ENCODE results near the gene ZNF621.

Gene ZNF621

DNA sequence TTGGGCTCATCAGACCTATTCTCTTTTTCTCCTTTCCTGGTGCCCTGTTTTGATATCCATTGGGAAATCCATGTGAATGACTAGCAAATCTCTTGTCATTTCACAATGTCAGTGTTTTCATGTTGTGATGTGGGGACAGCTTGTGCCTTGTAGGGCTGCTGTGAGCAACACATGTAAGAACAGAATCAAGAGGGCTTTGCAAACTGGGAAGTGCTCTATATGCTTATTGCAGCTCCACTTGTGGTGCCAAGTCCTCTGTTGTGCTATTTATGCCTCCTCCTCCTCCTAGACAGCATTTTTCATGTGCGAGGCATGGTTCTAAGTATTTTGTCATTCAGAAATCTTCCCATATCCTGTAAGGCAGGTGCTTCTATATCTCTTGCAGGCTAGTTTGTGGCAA is 56.4 kb downstream of the ZNF621 start:
- WGBS = 100% methylated on average over 1 of the region's 1 CpG
- Histone ChIP-seq H3K27ac (ENCODE audit: low read depth, low read length) (no peak overlapping the region), H3K27me3 (ENCODE audit: insufficient read depth, low read length) (no peaks in the 10 kb centered on the region), H3K4me1 (ENCODE audit: insufficient read depth, low read length) (peaks cover 14% of the 10 kb centered on the region), H3K9me3 (ENCODE audit: insufficient read depth, low read depth, low read length) (no peaks in the 10 kb centered on the region), H3K9ac (ENCODE audit: low read depth, low read length) (no peak overlapping the region), H3K36me3 (ENCODE audit: insufficient read depth, low read length) (no peaks in the 10 kb centered on the region), H3K4me3 (ENCODE audit: low read length) (no peak overlapping the region)

DNA sequence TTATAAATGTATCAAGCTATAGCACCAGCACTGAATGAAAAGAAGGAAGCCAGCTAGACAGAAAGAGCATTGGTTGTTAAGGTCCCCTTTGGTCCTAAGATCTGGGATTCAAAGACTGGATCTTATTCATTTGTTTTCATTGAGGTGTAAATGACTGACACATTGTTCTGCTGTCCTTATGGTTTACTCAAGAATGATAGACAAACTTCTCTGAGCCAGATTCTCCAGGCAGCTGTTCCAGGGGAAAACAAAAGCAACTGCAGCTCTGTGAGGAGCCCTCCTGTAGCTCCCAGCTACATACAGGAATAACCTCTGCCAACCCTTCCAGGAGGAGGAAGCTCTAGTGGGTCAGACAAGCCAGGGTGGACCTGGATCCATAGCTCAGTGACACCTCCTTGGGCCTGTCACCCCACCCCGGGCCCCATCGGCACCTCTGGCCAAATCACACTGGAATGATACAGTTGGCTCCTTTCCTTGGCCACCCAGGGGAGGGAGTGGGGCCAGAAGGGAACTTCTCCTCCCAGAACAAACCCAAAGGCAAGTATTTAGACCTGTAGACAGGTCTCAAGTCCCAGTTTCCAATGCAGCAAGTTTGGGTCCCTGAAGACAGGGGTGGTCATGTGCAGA is 57.8 kb downstream of the ZNF621 start:
- Histone ChIP-seq H3K27ac (ENCODE audit: low read depth, low read length) (no peak overlapping the region), H3K4me3 (ENCODE audit: low read length) (no peak overlapping the region), H3K4me1 (ENCODE audit: insufficient read depth, low read length) (peaks cover 15% of the 10 kb centered on the region), H3K27me3 (ENCODE audit: insufficient read depth, low read length) (no peaks in the 10 kb centered on the region), H3K9ac (ENCODE audit: low read depth, low read length) (no peak overlapping the region), H3K36me3 (ENCODE audit: insufficient read depth, low read length) (no peaks in the 10 kb centered on the region), H3K9me3 (ENCODE audit: insufficient read depth, low read depth, low read length) (no peaks in the 10 kb centered on the region)
- WGBS = 100% methylated on average over 2 of the region's 2 CpGs

GRCh38 chr3:40583691-40584090 is 58.9 kb downstream of the ZNF621 start:
- no peak overlapping the region for H3K27ac ChIP-seq (ENCODE audit: low read depth, low read length)

GRCh38 chr3:40584625-40585189 is 59.9 kb downstream of the ZNF621 start:
- H3K27me3 ChIP-seq (ENCODE audit: insufficient read depth, low read length) = no peaks in the 10 kb centered on the region
- H3K9me3 ChIP-seq (ENCODE audit: insufficient read depth, low read depth, low read length) = no peaks in the 10 kb centered on the region
- peaks cover 15% of the 10 kb centered on the region for H3K4me1 ChIP-seq (ENCODE audit: insufficient read depth, low read length)
- peak overlapping the region; percentile 44 for H3K4me3 ChIP-seq (ENCODE audit: low read length)
- H3K9ac ChIP-seq (ENCODE audit: low read depth, low read length) = no peak overlapping the region
- 7% methylated on average over 14 of the region's 15 CpGs for WGBS
- no peak overlapping the region for H3K27ac ChIP-seq (ENCODE audit: low read depth, low read length)
- no peaks in the 10 kb centered on the region for H3K36me3 ChIP-seq (ENCODE audit: insufficient read depth, low read length)

More at GRCh38 chr3:40583691-40584090, 58.9 kb downstream of the ZNF621 start:
- H3K9me3 ChIP-seq (ENCODE audit: insufficient read depth, low read depth, low read length) = no peaks in the 10 kb centered on the region
- no peak overlapping the region for H3K9ac ChIP-seq (ENCODE audit: low read depth, low read length)
- no peak overlapping the region for H3K4me3 ChIP-seq (ENCODE audit: low read length)
- H3K4me1 ChIP-seq (ENCODE audit: insufficient read depth, low read length) = peaks cover 15% of the 10 kb centered on the region
- no peaks in the 10 kb centered on the region for H3K36me3 ChIP-seq (ENCODE audit: insufficient read depth, low read length)
- H3K27me3 ChIP-seq (ENCODE audit: insufficient read depth, low read length) = no peaks in the 10 kb centered on the region
- WGBS = 95% methylated on average over 7 of the region's 7 CpGs

DNA sequence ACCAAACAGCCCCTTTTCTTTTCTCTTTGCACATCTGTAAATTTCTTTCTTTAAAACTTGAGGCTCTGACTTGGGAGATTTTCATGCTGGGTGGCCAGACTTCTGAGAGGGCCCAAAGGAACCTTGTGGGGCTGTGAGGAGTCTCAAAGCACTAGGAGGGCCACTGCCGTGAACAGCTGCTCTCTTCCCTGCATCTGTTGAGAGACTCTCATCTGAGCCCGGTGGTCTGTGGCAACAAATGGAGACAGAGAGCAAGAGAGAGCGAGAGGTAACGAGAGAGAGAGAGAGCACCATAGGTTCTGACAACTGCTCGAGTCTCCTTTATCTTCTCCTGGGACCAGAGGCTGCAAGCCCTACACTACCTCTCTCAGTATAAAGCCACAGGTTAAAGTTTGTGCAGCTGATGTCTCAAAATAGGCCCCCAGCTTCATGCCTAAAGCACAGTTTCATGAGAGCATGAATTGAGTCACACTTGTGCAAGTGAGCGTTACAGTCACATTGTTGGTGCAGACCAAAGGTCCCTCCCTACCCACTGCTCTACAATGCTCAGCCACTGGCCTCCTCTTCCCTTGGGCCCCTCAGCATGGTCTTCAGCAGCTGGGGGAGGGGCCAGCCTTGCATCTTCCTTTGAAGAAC is 60.7 kb downstream of the ZNF621 start:
- Histone ChIP-seq H3K9me3 (ENCODE audit: insufficient read depth, low read depth, low read length) (no peaks in the 10 kb centered on the region), H3K36me3 (ENCODE audit: insufficient read depth, low read length) (no peaks in the 10 kb centered on the region), H3K9ac (ENCODE audit: low read depth, low read length) (no peak overlapping the region), H3K4me1 (ENCODE audit: insufficient read depth, low read length) (peaks cover 15% of the 10 kb centered on the region), H3K27me3 (ENCODE audit: insufficient read depth, low read length) (no peaks in the 10 kb centered on the region), H3K4me3 (ENCODE audit: low read length) (no peak overlapping the region), H3K27ac (ENCODE audit: low read depth, low read length) (no peak overlapping the region)
- 83% methylated on average over 6 of the region's 6 CpGs for WGBS

DNA sequence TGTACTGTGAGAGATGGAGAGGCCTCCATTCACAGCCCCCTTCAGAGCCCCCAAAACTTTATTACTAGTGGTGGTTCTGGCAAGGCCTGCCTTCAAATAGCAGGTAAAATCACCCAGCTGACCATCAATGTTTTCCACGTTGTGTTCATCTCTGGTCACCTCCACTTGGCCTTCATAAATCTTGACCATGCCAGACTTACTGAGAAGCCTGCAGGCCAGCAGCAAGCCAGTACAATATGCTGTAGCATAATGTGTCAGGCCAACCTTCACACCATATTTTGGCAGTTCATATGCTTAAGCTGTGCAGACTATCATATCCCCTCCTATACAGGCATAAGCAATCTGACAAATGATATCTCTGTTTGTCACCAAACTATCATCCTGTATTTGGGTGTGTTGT is 62.1 kb downstream of the ZNF621 start:
- 91% methylated on average over 1 of the region's 1 CpG for WGBS
- Histone ChIP-seq H3K4me3 (ENCODE audit: low read length) (no peak overlapping the region), H3K27me3 (ENCODE audit: insufficient read depth, low read length) (no peaks in the 10 kb centered on the region), H3K9me3 (ENCODE audit: insufficient read depth, low read depth, low read length) (no peaks in the 10 kb centered on the region), H3K9ac (ENCODE audit: low read depth, low read length) (no peak overlapping the region), H3K4me1 (ENCODE audit: insufficient read depth, low read length) (peaks cover 15% of the 10 kb centered on the region), H3K36me3 (ENCODE audit: insufficient read depth, low read length) (no peaks in the 10 kb centered on the region), H3K27ac (ENCODE audit: low read depth, low read length) (no peak overlapping the region)

- no peak overlapping the region for H3K27ac ChIP-seq (ENCODE audit: low read depth, low read length)
- no peak overlapping the region for H3K4me3 ChIP-seq (ENCODE audit: low read length)
- H3K9me3 ChIP-seq (ENCODE audit: insufficient read depth, low read depth, low read length) = no peaks in the 10 kb centered on the region
- H3K9ac ChIP-seq (ENCODE audit: low read depth, low read length) = no peak overlapping the region
- peaks cover 15% of the 10 kb centered on the region for H3K4me1 ChIP-seq (ENCODE audit: insufficient read depth, low read length)
- 83% methylated on average over 5 of the region's 5 CpGs for WGBS
- H3K36me3 ChIP-seq (ENCODE audit: insufficient read depth, low read length) = no peaks in the 10 kb centered on the region
- no peaks in the 10 kb centered on the region for H3K27me3 ChIP-seq (ENCODE audit: insufficient read depth, low read length)
Measured at GRCh38 chr3:40588406-40588805, 63.6 kb downstream of the ZNF621 start.

Measured in HUES64 (cell line).